ENCODE data around the gene LRMDA. TPM values are rescaled to one million over a fixed set of nuclear protein-coding genes. Genes with fewer than 3 reads are reported as not detected.

LRMDA gene
- total RNA-seq, 2 donors from 2014 or later: 9.6 to 12.6 TPM

- Histone ChIP-seq H3K4me1 (replicated peaks) (no peaks in the 10 kb centered on the region), H3K9me3 (no peaks in the 10 kb centered on the region), H3K36me3 (no peaks in the 10 kb centered on the region), H3K27me3 (replicated peaks; ENCODE audit: insufficient read depth) (no peaks in the 10 kb centered on the region), H3K4me3 (no peak overlapping the region), H3K27ac (no peak overlapping the region)
- 93% methylated on average over 5 of the region's 5 CpGs for WGBS
- no peak for DNase-seq (ENCODE audit: low spot score)
- TF ChIP-seq POLR2AphosphoS5 (IDR thresholded peaks at IDR 0.05) (no peak), POLR2A (IDR thresholded peaks at IDR 0.05) (no peak)
- TF ChIP-seq, protein P1, sequence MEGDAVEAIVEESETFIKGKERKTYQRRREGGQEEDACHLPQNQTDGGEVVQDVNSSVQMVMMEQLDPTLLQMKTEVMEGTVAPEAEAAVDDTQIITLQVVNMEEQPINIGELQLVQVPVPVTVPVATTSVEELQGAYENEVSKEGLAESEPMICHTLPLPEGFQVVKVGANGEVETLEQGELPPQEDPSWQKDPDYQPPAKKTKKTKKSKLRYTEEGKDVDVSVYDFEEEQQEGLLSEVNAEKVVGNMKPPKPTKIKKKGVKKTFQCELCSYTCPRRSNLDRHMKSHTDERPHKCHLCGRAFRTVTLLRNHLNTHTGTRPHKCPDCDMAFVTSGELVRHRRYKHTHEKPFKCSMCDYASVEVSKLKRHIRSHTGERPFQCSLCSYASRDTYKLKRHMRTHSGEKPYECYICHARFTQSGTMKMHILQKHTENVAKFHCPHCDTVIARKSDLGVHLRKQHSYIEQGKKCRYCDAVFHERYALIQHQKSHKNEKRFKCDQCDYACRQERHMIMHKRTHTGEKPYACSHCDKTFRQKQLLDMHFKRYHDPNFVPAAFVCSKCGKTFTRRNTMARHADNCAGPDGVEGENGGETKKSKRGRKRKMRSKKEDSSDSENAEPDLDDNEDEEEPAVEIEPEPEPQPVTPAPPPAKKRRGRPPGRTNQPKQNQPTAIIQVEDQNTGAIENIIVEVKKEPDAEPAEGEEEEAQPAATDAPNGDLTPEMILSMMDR (IDR thresholded peaks at IDR 0.05): no peak
- intact Hi-C loops (cut with DNase I): no loop called here
Observed at GRCh38 chr10:76184647-76185046, 753.2 kb downstream of the LRMDA start.

- Histone ChIP-seq H3K27me3 (replicated peaks; ENCODE audit: insufficient read depth) (no peaks in the 10 kb centered on the region), H3K36me3 (no peaks in the 10 kb centered on the region), H3K4me3 (no peak overlapping the region), H3K9me3 (no peaks in the 10 kb centered on the region), H3K4me1 (replicated peaks) (no peaks in the 10 kb centered on the region), H3K27ac (no peak overlapping the region)
- TF ChIP-seq POLR2A (IDR thresholded peaks at IDR 0.05) (no peak), POLR2AphosphoS5 (IDR thresholded peaks at IDR 0.05) (no peak)
- TF ChIP-seq, protein P1 (IDR thresholded peaks at IDR 0.05): no peak
- DNase-seq (ENCODE audit: low spot score): no peak
- intact Hi-C loops (cut with DNase I): no loop called here
- WGBS: 70% methylated on average over 10 of the region's 10 CpGs
Observed at GRCh38 chr10:76185471-76186301, 754.3 kb downstream of the LRMDA start.

- no peaks in the 10 kb centered on the region for H3K9me3 ChIP-seq
- TF ChIP-seq, protein P1 (IDR thresholded peaks at IDR 0.05): no peak
- TF ChIP-seq POLR2A (IDR thresholded peaks at IDR 0.05) (no peak), POLR2AphosphoS5 (IDR thresholded peaks at IDR 0.05) (no peak)
- no peaks in the 10 kb centered on the region for H3K4me1 ChIP-seq (replicated peaks)
- 95% methylated on average over 3 of the region's 3 CpGs for WGBS
- H3K4me3 ChIP-seq: no peak overlapping the region
- H3K27me3 ChIP-seq (replicated peaks; ENCODE audit: insufficient read depth): no peaks in the 10 kb centered on the region
- intact Hi-C loops (cut with DNase I): no loop called here
- DNase-seq (ENCODE audit: low spot score): no peak
- H3K36me3 ChIP-seq: no peaks in the 10 kb centered on the region
- no peak overlapping the region for H3K27ac ChIP-seq
Observed at GRCh38 chr10:76188216-76188615, 756.8 kb downstream of the LRMDA start.

DNA sequence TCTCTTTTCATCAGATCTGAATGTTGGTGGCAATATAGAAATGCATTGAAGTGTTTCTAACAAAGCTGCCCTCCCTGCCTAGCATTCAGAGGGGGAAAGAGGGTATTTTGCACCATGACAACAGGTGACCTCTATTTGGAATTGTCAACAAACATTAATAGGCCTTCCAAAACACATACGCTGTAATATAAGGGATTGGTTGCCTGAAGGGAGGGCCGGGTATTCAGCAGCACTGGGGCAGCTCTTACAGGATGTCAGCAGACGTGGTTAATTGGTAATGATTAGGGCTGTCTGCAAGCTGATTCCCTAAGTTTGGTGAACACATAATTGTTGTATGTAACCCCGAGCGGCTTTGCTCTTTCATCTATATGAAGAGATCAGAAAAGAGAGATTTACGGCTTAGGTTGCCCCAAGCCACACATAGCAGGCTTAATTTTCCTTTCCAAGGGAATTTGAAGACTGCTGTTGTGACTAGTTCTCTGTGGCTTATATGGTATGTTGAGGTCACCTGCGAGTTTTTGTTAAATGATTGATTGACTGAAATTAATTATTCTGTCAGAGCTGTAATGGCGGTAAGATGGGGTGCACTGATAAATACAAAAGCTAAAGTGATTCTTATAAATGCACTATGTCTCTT lies 759.3 kb downstream of the LRMDA start:
- Histone ChIP-seq H3K36me3 (no peaks in the 10 kb centered on the region), H3K27ac (no peak overlapping the region), H3K4me1 (replicated peaks) (no peaks in the 10 kb centered on the region), H3K9me3 (no peaks in the 10 kb centered on the region), H3K27me3 (replicated peaks; ENCODE audit: insufficient read depth) (no peaks in the 10 kb centered on the region), H3K4me3 (no peak overlapping the region)
- TF ChIP-seq, protein P1 (IDR thresholded peaks at IDR 0.05): no peak
- TF ChIP-seq POLR2A (IDR thresholded peaks at IDR 0.05): no peak
- no peak for TF ChIP-seq POLR2AphosphoS5 (IDR thresholded peaks at IDR 0.05)
- no peak for DNase-seq (ENCODE audit: low spot score)
- intact Hi-C loops (cut with DNase I): no loop called here
- 77% methylated on average over 8 of the region's 8 CpGs for WGBS
